ENCODE results near the gene JARID2.

Gene JARID2

GRCh38 chr6:15245361-15246216, at the start of gene JARID2:
Gene JARID2, plus strand, starts transcription at chr6:15246069. Its CDS starts 471 bp downstream, at chr6:15246540.
- peak; percentile 99 for DNase-seq

GRCh38 chr6:15200087-15200486, 45.8 kb upstream of the JARID2 start:
- no peak for DNase-seq

DNA sequence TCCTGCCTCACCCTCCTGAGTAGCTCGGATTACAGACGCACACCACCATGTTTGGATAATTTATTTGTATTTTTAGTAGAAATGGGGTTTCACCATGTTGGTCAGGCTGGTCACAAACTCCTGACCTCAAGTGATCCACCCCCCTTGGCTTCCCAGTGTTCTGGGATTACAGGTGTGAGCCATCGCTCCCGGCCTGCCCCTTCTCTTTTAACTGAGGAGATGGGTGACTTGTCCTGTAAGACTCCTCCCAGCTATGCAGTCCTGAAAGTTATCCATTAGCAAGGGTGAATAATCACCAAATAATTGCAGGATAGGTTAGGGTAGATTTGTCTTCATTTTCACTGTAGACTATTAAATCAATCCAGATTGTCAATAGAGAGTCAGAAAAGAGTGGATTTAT, 40.5 kb upstream of the JARID2 start:
- no peak for DNase-seq

- no peak for DNase-seq
Observed at GRCh38 chr6:15206887-15207286, 39.0 kb upstream of the JARID2 start.

GRCh38 chr6:15207923-15208322, 37.9 kb upstream of the JARID2 start:
- DNase-seq: no peak

GRCh38 chr6:15213838-15214400, 31.9 kb upstream of the JARID2 start:
- DNase-seq: no peak

DNA sequence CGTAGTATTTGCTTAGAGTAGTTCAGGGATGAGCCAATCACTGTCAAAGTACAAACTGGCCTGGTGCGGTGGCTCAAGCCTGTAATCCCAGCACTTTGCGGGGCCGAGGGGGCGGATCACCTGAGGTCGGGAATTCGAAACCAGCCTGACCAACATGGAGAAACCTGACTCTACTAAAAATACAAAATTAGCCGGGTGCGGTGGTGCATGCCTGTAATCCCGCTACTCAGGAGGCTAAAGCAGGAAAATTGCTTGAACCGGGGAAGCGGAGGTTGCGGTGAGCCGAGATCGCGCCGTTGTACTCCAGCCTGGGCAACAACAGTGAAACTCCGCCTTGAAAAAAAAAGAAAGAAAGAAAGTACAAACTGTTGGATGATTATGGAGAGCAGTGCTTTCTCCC, 27.5 kb upstream of the JARID2 start:
- no peak for DNase-seq

DNA sequence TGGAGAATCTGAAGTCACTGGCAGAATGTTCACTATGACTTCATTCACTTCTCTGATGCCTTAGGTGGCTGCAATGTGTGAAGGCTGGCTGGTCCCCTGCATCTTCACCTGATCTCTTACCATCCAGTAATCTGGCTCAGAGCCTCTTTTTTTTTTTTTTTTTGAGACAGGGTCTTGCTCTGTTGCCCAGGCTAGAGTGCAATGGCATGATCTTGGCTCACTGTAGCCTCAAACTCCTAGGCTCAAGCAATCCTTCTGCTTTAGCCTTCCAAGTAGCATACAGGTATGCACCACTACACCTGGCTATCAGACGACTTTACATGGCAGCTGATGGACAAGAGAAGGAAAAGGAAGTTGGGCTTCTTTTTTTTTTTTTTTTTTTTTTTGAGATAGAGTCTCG, 25.8 kb upstream of the JARID2 start:
- no peak for DNase-seq

GRCh38 chr6:15227827-15228318, 18.0 kb upstream of the JARID2 start:
- DNase-seq: no peak

GRCh38 chr6:15230827-15231226, 15.0 kb upstream of the JARID2 start:
- no peak for DNase-seq

- no peak for DNase-seq
Observed at GRCh38 chr6:15232836-15233510, 12.9 kb upstream of the JARID2 start.

- no peak for DNase-seq
Observed at GRCh38 chr6:15234068-15234758, 11.7 kb upstream of the JARID2 start.

DNA sequence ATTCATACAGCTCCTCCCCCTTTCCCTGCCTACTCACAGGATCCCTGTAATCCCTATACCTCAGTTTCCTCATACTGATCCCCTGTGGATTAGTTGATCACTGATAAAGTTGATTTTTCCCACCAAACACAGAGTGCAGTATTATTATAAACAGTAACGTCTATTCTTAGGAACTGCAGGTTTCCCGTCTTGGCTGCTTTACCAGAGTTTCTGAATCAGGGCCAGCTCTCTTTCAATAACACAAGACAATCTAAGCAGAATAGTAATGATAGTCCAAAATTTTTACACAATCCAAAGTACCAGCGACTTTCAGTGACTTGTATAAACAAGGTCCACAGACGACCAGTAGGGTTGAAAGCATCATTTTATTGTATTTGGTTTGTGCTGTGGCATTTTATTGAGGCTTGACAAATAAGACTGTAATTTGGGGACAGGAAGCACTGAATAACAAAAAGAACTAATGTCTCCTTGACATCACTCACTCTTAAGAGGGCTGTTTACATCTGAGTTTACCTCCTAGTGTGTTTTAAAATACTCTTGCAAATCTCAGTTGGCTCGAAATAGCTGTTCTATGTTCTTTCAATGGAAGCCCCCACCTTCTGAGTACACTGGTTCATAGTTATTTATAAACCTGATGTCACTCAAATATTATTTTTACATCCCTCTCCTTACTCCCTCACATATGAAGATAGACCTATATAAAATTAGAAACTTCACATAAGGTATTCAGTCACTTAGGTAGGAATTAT, 6.1 kb upstream of the JARID2 start:
- peak; percentile 39 for DNase-seq

GRCh38 chr6:15242503-15242902, 3.4 kb upstream of the JARID2 start:
- no peak for DNase-seq

DNA sequence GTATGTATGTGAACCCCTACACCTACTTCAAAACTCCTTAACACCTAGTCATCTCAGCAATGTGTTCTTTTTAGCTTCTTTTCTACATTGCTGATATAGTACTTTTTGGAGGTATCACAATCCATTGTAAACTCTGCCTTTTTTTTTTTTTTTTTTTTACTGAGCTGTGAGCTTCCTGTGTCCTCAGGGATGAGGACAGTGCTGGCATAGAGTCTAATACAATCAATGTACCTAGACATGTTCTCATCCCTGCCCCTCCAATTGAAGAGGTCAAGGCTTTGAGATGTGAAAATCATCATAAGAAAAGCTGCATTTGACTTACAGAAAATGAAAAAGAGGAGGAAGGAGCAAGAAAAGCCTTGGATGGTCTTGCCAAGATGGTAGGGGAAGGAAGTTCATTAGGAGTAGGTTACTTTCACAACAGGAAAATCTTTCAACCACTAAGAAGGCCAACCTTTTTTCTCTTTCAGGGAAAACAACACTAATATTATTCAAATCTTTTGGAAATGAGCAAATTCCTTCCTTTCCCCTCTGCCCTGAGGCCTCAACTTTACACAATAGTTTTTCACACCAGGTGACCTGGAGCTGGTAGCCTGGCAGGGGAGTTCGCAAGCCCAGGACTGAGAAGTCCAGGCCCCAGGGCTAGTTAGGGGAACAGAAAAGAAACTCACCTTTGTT, 2.8 kb upstream of the JARID2 start:
- DNase-seq: no peak

GRCh38 chr6:15243910-15244619, 1.8 kb upstream of the JARID2 start:
- peak; percentile 50 for DNase-seq

- DNase-seq: peak; percentile 87
Observed at GRCh38 chr6:15244620-15245360, 1.1 kb upstream of the JARID2 start.

DNA sequence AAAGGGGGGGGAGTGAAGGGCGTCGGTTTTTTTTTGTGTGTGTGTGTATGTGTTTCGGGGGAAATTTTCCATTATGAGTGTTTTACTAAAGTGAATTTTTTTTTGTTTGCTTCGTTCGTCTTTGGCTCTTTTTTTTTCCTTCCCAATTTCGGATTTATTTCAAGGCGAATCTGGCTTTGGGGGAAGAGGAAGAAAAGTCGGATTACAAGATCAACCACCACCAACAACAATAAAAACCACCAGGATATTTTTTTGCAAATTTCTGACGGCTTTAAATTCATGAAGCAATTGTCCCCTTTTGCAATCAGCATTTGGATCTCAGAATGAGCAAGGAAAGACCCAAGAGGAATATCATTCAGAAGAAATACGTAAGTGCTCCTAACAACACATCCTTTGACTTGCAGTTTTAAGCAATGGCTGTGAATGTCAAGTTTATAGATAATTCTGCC, 372 bp downstream of the JARID2 start:
- no peak for DNase-seq

GRCh38 chr6:15246666-15247499, 1.0 kb downstream of the JARID2 start:
- DNase-seq: no peak
